CD4-positive, alpha-beta T cell treated with Interferon gamma for 1 hour (primary cell): ENCODE measurements around the gene MORN5.

Source experiments
- DNase-seq: peaks from one replicate; pipeline ENCODE4 v3.0.0-alpha.2; 2020

MORN5 gene

GRCh38 chr9:122125509-122126330, 34.0 kb upstream of the MORN5 start:
- DNase-seq: no peak

GRCh38 chr9:122126331-122127261, 33.1 kb upstream of the MORN5 start:
- DNase-seq: no peak

GRCh38 chr9:122127396-122127798, 32.3 kb upstream of the MORN5 start:
- DNase-seq: no peak

GRCh38 chr9:122128007-122128968, 31.4 kb upstream of the MORN5 start:
- DNase-seq: no peak

GRCh38 chr9:122128969-122129343, 30.8 kb upstream of the MORN5 start:
- no peak for DNase-seq

- no peak for DNase-seq
Observed at GRCh38 chr9:122129969-122130368, 29.7 kb upstream of the MORN5 start.

- DNase-seq: no peak
Observed at GRCh38 chr9:122130837-122131236, 28.9 kb upstream of the MORN5 start.

GRCh38 chr9:122131401-122132001, 28.2 kb upstream of the MORN5 start:
- no peak for DNase-seq

- DNase-seq: no peak
Observed at GRCh38 chr9:122132539-122132938, 27.2 kb upstream of the MORN5 start.

- no peak for DNase-seq
Observed at GRCh38 chr9:122133263-122133983, 26.3 kb upstream of the MORN5 start.

- no peak for DNase-seq
Observed at GRCh38 chr9:122133984-122134535, 25.6 kb upstream of the MORN5 start.

- DNase-seq: no peak
Observed at GRCh38 chr9:122134822-122135528, 24.7 kb upstream of the MORN5 start.

GRCh38 chr9:122135529-122135859, 24.2 kb upstream of the MORN5 start:
- no peak for DNase-seq

- DNase-seq: no peak
Observed at GRCh38 chr9:122138560-122139268, 21.0 kb upstream of the MORN5 start.

GRCh38 chr9:122140368-122141193, 19.1 kb upstream of the MORN5 start:
- DNase-seq: no peak

- no peak for DNase-seq
Observed at GRCh38 chr9:122141671-122142070, 18.0 kb upstream of the MORN5 start.

- DNase-seq: no peak
Observed at GRCh38 chr9:122143296-122143695, 16.4 kb upstream of the MORN5 start.

- no peak for DNase-seq
Observed at GRCh38 chr9:122143876-122144405, 15.8 kb upstream of the MORN5 start.
